Gastrocnemius medialis (tissue), 4 donors: ENCODE results near the gene RFX7. TPM values are rescaled to one million over a fixed set of nuclear protein-coding genes. Genes with fewer than 3 reads are reported as not detected.

Source experiments
- ATAC-seq, 2 donors: fragments of 150-250 bp; one replicate each; pipeline ENCODE4 v1.9.1; 2016
- DNase-seq, 2 donors: peaks; one replicate each; pipeline ENCODE4 v3.0.0-alpha.2; 2019
- H3K27ac ChIP-seq, 4 donors: fragments of 200-600 bp; sonication (generic); 1 replicate in 1 of 4; 2 replicates in 3 of 4; pipeline ENCODE4 v1.5.1; 2016 to 2018; ENCODE audit warnings: mild to moderate bottlenecking in 2 of 4, moderate library complexity in 1 of 4
- H3K27me3 ChIP-seq, 3 donors: fragments of 200-600 bp; sonication (generic) in 2 of 3; 1 replicate in 1 of 3; 2 replicates in 2 of 3; pipeline versions ENCODE4 v1.5.1 to v1.6.0; 2016 to 2019; ENCODE audit warnings: mild to moderate bottlenecking in 1 of 3, moderate library complexity in 1 of 3
- H3K36me3 ChIP-seq, 2 donors: fragments of 200-600 bp; sonication (generic) in 1 of 2; one replicate each; pipeline ENCODE4 v1.5.1; 2017 to 2018
- H3K4me1 ChIP-seq, 2 donors: fragments of 200-600 bp; sonication (generic) in 1 of 2; one replicate each; pipeline ENCODE4 v1.5.1; 2016 to 2017; ENCODE audit warnings: mild to moderate bottlenecking in 2 of 2
- H3K4me3 ChIP-seq, 4 donors: fragments of 200-600 bp; sonication (generic) in 3 of 4; 1 replicate in 1 of 4; 2 replicates in 3 of 4; pipeline ENCODE4 v1.5.1; 2016 to 2019; ENCODE audit warnings: mild to moderate bottlenecking in 2 of 4
- H3K9me3 ChIP-seq, 3 donors: fragments of 200-600 bp; sonication (generic) in 2 of 3; 1 replicate in 1 of 3; 2 replicates in 2 of 3; pipeline ENCODE4 v1.5.1; 2016 to 2019
- POLR2A ChIP-seq, 2 donors: fragments of 450-650 bp; IDR thresholded peaks; one replicate each; pipeline ENCODE4 v1.6.1; 2017; ENCODE audit warnings: antibody characterized with exemption in 2 of 2, mild to moderate bottlenecking in 2 of 2, moderate library complexity in 2 of 2
- in situ Hi-C, 4 donors: fragments of 200-750 bp; cut with MboI; loops; one replicate each; pipeline versions ENCODE4 v1.15.0 to v1.8.0; 2017; ENCODE audit warnings: low sequenced_read_pairs in 4 of 4
- intact Hi-C: fragments of 100-400 bp; cut with DNase I; formaldehyde crosslinking; loops from one replicate; pipeline ENCODE4 v1.15.1; 2023; ENCODE audit warnings: low total_unique reads
- total RNA-seq, 4 donors: library from RNA; depleted of rRNA; stranded (reverse); fragments of >200 nt; gene quantifications; one replicate each; pipeline versions ENCODE4 v1.1.0 to v1.2.3, GENCODE V29; 2016
- TF ChIP-seq, protein P1 (sequence below), 5 experiments: fragments of 450-650 bp in 3 of 5; fragments of 200-600 bp in 2 of 5; sonication (generic) in 2 of 5; IDR thresholded peaks in 4 of 5; conservative IDR thresholded peaks in 1 of 5; 1 replicate in 4 of 5; 2 replicates in 1 of 5; pipeline ENCODE4 v1.5.1; 2016 to 2019; ENCODE audit warnings: antibody characterized with exemption in 5 of 5, mild to moderate bottlenecking in 3 of 5, moderate library complexity in 3 of 5

The RFX7 gene
- total RNA-seq, 4 donors from 2014 or later = 9.6 to 11.7 (median 10.7) TPM

DNA sequence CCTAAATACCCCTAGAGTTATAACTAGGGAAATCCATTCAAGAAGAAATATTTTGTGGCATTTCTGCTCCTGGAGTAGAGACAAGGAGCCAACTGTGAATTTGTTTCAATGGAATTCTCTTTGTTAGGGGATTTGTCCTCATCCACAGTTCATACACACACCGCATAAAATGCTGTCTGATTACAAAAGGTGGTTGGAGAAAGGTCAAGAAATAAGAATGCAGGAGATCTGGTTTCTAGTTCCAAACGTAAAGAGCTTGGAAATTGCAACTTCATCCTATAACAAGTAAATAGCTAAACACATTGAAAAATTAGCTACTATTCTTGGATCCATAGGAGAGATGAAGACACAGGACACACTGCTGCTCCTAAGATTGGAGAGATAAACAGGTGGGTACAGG is 184.0 kb downstream of the RFX7 start:
- TF ChIP-seq, protein P1, sequence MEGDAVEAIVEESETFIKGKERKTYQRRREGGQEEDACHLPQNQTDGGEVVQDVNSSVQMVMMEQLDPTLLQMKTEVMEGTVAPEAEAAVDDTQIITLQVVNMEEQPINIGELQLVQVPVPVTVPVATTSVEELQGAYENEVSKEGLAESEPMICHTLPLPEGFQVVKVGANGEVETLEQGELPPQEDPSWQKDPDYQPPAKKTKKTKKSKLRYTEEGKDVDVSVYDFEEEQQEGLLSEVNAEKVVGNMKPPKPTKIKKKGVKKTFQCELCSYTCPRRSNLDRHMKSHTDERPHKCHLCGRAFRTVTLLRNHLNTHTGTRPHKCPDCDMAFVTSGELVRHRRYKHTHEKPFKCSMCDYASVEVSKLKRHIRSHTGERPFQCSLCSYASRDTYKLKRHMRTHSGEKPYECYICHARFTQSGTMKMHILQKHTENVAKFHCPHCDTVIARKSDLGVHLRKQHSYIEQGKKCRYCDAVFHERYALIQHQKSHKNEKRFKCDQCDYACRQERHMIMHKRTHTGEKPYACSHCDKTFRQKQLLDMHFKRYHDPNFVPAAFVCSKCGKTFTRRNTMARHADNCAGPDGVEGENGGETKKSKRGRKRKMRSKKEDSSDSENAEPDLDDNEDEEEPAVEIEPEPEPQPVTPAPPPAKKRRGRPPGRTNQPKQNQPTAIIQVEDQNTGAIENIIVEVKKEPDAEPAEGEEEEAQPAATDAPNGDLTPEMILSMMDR (IDR thresholded peaks at IDR 0.05 in 4 of 5, conservative IDR thresholded peaks at IDR 0.05 in 1 of 5) = no peak
- no peak for TF ChIP-seq POLR2A (IDR thresholded peaks at IDR 0.05)
- H3K9me3 ChIP-seq = no peaks in the 10 kb centered on the region
- DNase-seq = no peak
- intact Hi-C loops (no loop called here), in situ Hi-C loops (loop anchor here in 2 of 4 donors (10.0 kb wide), 2 partner anchors 405 to 415 kb away; no protein-coding TSS in a partner anchor)
- no peak for ATAC-seq
- no peaks in the 10 kb centered on the region for H3K27me3 ChIP-seq
- no peaks in the 10 kb centered on the region for H3K36me3 ChIP-seq
- H3K27ac ChIP-seq = peak overlapping the region in 1 of 4 donors; percentile 53
- H3K4me1 ChIP-seq = peaks cover 0 to 13% of the 10 kb centered on the region in 2 donors
- no peak overlapping the region for H3K4me3 ChIP-seq

DNA sequence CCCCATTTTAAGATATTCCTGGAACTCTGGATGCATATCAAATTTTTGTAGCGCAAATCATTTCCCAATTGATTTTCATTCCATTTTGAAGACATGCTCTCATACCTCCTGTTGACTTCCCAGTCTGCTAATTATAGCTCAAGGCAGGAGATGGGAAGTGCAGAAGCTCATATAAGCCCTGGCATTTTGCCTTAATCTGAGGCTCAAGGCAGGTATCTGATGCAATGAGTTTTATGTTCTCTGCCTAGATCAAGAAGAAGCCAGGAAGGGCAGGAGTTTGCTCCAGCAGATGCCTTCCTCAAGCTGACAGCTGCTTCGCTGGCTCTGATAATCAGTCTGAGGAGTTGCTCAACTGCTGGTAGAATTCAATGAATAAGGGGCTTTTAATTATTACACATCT is 184.7 kb downstream of the RFX7 start:
- DNase-seq = peak; percentile 25 to 63
- Histone ChIP-seq H3K4me3 (no peak overlapping the region), H3K27ac (peak overlapping the region in 3 of 4 donors; percentile 34 to 53 (median 46)), H3K9me3 (no peaks in the 10 kb centered on the region), H3K4me1 (peaks cover 0 to 13% of the 10 kb centered on the region in 2 donors), H3K27me3 (no peaks in the 10 kb centered on the region), H3K36me3 (no peaks in the 10 kb centered on the region)
- TF ChIP-seq, protein P1 (IDR thresholded peaks at IDR 0.05 in 4 of 5, conservative IDR thresholded peaks at IDR 0.05 in 1 of 5) = no peak
- no peak for TF ChIP-seq POLR2A (IDR thresholded peaks at IDR 0.05)
- ATAC-seq = peak; percentile 97 to 100
- in situ Hi-C loops (loop anchor here in 2 of 4 donors (10.0 kb wide), 2 partner anchors 404 to 414 kb away; no protein-coding TSS in a partner anchor), intact Hi-C loops (no loop called here)

DNA sequence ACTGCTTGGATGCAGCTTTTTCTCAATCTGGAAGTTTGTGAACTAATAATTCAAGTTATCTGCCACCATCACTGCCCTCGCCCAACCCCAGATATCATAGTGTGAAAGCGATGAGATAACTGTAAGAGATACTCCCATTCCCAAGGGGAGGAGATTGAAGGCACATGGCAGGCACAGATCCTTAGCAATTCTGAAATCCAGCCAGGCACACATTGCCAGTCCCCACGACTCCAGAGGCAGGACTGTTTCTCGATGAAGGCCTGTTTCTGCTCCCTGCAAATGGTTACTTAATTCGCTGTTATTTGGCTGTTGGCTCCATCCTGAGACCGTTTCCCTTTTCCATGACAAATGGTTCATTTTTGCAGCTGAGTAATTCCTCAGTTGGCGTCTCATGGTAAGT is 187.1 kb downstream of the RFX7 start:
- DNase-seq = no peak
- peak overlapping the region in 1 of 4 donors; percentile 18 for H3K27ac ChIP-seq

DNA sequence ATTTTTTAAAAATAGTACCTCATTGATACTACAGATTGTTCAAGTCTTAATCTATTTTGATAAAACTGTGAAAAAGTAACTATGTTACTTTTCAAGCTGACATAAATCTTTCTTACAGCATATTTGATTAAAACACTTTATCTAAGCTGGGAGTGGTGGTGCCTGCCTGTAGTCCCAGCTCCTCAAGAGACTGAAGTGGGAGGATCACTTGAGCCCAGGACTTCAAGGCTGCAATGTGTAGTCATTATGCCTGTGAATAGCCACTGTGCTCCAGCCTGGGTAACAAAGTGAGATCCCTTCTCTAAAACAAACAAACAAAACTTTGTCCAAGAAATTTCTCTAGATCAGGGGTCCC is 190.7 kb downstream of the RFX7 start:
- Histone ChIP-seq H3K4me1 (no peaks in the 10 kb centered on the region), H3K36me3 (no peaks in the 10 kb centered on the region), H3K9me3 (no peaks in the 10 kb centered on the region), H3K27ac (no peak overlapping the region), H3K27me3 (no peaks in the 10 kb centered on the region), H3K4me3 (no peak overlapping the region)
- no peak for DNase-seq
- in situ Hi-C loops (loop anchor here in 2 of 4 donors (10.0 kb wide), 2 partner anchors 398 to 408 kb away; no protein-coding TSS in a partner anchor), intact Hi-C loops (loop anchor here (2.0 kb wide), 1 partner anchor 60 kb away; the partner anchor contains the start of gene NEDD4)
- TF ChIP-seq POLR2A (IDR thresholded peaks at IDR 0.05) = no peak
- TF ChIP-seq, protein P1 (IDR thresholded peaks at IDR 0.05 in 4 of 5, conservative IDR thresholded peaks at IDR 0.05 in 1 of 5) = no peak
- no peak for ATAC-seq

More for the DNA sequence above, 187.1 kb downstream of the RFX7 start:
- H3K9me3 ChIP-seq = no peaks in the 10 kb centered on the region
- no peak overlapping the region for H3K4me3 ChIP-seq
- peaks cover 0 to 13% of the 10 kb centered on the region in 2 donors for H3K4me1 ChIP-seq
- H3K36me3 ChIP-seq = no peaks in the 10 kb centered on the region
- intact Hi-C loops (no loop called here), in situ Hi-C loops (loop anchor here in 2 of 4 donors (10.0 kb wide), 2 partner anchors 402 to 412 kb away; no protein-coding TSS in a partner anchor)
- H3K27me3 ChIP-seq = no peaks in the 10 kb centered on the region
- no peak for TF ChIP-seq POLR2A (IDR thresholded peaks at IDR 0.05)
- TF ChIP-seq, protein P1 (IDR thresholded peaks at IDR 0.05 in 4 of 5, conservative IDR thresholded peaks at IDR 0.05 in 1 of 5) = no peak
- ATAC-seq = no peak
